ENCODE results near the gene NASP. TPM values are rescaled to one million over a fixed set of nuclear protein-coding genes. Genes with fewer than 3 reads are reported as not detected.
"Not testable (repeated sequence)": the region's sequence is repeated elsewhere in the genome, so short reads cannot be mapped to it uniquely, and the experiment has no call there.

NASP gene
- total RNA-seq, 1 donor from 2014 or later, result 76.9 TPM

DNA sequence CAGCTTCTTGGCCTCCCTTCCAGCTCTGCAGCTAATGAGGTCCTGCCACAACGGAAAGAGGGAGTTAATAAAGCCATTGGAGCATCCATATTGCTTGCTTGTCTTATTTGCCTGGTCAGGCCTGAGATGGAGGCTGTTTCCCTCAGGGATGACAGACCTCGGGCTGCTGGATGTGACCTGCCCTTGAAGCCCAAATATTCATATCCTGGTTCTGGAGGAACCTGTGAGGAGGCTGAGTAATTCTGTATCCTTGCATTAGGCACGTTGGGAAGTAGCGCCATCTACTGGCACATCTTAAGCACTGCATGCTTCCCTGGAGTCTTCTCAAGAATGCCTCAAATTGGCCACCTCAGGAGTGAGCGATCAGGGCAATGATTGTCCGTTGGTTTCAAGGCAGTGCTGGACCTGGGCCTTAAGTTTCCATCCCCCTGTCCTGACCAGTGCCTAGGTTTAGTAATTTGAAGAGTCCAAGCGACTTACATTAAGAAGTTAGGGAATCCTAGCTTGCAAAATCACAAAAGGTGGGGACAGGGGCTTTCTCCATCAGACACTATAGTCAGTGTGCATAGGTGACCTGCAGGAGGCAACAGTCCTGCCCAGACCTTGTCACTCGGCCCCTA lies 13.8 kb upstream of the NASP start:
- no peak for DNase-seq (ENCODE audit: low read depth, low spot score)

- DNase-seq (ENCODE audit: low read depth, low spot score), result no peak
These were observed 13.2 kb upstream of the NASP start for GRCh38 chr1:45570631-45571030.

DNA sequence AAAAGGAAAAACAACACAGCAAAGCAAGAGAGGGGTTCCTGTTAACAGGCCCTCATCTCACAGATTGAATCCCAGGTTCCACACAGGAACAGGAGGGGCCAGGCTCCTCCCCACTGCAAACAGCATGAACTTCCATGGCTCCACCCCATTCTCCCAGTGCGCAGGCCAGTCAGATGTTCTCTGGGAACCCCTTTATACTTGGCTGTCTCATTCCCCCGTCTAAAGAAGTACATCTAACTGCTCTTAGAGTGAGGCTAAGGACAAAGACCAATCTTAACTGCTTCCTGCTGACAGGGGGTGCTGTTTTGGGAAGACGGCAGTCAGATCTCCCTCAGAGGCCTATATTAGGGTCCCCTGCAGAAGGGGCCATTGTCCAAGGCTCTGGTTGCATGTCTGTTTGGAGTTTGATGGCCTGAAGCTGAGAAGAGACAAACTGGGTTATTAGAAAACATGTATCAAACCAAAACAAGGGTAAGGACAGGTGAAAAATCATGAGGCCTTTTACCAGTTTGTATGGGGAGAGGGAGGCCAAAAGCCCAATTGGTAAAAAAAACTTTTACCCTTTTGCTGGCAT lies 10.5 kb upstream of the NASP start:
- no peak for DNase-seq (ENCODE audit: low read depth, low spot score)

DNA sequence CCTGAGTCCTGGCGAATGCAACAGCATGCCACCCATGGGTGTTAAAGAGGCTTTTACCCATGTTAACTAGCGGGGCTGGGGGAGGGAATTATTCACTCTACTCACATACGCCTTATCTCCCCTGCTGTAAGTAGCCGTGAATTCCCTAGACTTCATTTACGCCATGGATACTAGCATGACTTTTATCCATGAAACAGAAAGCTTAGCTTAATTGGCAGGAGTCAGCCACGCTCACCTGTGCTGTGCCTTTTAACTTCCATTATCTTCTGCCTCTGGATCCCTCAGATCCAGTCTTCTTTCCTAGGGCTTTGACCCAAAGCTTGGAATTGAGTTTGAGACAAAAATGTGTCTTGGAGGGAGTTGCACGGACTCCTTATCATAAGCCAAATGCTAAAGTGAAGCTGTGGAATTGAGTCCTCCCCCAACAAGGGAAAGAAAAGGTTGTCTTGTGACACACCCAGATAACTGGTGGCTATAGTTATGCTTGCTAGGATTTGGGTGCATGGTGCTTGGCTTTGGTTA lies 9.7 kb upstream of the NASP start:
- no peak for DNase-seq (ENCODE audit: low read depth, low spot score)

GRCh38 chr1:45583264-45583665 lies 576 bp upstream of the NASP start:
- peak; percentile 93 for DNase-seq (ENCODE audit: low read depth, low spot score)

- DNase-seq (ENCODE audit: low read depth, low spot score), result peak; percentile 80
These were observed 689 bp downstream of the NASP start for GRCh38 chr1:45584351-45585109.

DNA sequence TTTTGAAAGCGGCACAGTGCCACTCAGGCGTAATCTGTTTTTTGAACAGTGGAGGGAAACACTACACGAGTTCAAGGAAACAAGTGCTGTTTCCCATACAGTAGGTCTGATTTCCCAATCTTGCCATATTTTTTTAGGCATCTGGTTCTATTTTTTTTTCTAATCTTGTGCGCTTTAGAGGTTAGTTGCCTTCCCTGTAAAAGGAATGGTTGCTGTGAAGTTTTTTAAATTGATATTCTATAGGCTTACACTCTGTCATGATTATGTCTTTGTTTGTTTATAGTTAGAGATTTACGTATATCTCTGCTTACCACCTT lies 1.2 kb downstream of the NASP start:
- no peak for DNase-seq (ENCODE audit: low read depth, low spot score)

DNA sequence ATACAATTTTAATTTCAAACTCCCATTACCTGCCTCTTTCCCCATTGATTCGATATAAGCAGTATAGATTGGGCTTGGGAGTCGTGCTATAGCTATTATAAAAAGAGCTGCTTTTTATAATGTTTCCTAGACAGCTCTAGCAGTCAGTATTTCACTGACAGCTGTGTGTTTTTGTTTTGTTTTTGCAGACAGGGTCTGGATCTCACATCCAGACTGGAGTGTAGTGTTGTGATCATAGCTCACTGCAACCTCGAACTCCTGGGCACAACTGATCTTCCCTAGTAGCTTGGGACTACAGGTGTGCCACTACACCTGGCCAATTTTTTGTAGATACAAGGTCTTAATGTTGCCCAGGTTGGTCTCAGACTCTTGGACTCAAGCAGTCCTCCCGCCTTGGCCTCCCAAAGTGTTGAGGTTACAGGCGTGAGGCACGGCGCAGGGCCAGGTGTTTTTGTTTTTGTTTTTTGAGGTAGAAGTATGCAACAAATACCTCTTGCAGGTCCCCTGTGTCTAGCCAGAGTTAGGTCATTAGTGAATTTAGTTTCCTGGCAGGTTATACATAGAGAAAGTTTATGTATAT lies 1.7 kb downstream of the NASP start:
- DNase-seq (ENCODE audit: low read depth, low spot score), result no peak

DNA sequence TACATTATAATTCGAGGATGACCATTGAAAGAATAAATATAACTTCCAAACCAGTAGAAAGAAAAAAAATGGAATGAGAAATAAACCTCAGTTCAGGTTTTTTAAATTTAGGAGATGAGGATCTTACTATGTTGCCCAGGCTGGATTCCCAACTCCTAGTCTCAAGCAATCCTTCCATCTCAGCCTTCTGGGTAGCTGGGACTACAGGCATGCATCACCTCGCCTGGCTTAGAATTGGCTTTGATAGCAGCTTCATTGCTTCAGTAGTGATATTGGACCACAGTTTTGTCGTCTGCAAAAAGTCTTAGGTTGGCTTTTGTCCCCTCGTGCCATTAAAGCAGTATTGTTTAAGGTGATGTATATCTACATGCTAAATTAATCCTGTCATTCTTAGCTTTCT lies 2.9 kb downstream of the NASP start:
- no peak for DNase-seq (ENCODE audit: low read depth, low spot score)

- no peak for DNase-seq (ENCODE audit: low read depth, low spot score)
These were observed 6.0 kb downstream of the NASP start for GRCh38 chr1:45589861-45590260.

DNA sequence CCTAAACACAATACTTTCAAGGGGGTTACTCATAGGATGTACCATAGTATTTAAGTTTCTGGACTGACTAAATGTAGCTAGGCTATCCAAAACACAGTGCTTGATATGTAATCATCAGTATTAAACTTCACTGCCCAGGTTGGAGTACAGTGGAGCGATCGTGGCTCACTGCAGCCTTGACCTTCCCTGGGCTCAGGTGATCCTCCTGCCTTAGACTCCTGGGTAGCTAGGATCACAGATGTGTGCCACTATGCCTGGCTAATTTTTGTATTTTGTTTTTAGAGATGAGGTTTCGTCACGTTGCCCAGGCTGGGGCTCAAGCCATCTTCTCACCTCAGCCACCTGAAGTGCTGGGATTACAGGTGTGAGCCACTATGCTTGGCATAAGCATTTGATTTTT lies 10.6 kb downstream of the NASP start:
- DNase-seq (ENCODE audit: low read depth, low spot score), result no peak

- not testable (repeated sequence) for DNase-seq (ENCODE audit: low read depth, low spot score)
These were observed 12.9 kb downstream of the NASP start for GRCh38 chr1:45596765-45597164.

- DNase-seq (ENCODE audit: low read depth, low spot score), result no peak
These were observed 20.4 kb downstream of the NASP start for GRCh38 chr1:45604239-45604638.

GRCh38 chr1:45607404-45608074 lies 23.7 kb downstream of the NASP start:
- DNase-seq (ENCODE audit: low read depth, low spot score), result no peak

- peak; percentile 75 for DNase-seq (ENCODE audit: low read depth, low spot score)
These were observed 24.6 kb downstream of the NASP start for GRCh38 chr1:45608175-45609156.

GRCh38 chr1:45610589-45611226 lies 26.9 kb downstream of the NASP start:
- DNase-seq (ENCODE audit: low read depth, low spot score), result no peak

GRCh38 chr1:45612941-45613579 lies 29.2 kb downstream of the NASP start:
- no peak for DNase-seq (ENCODE audit: low read depth, low spot score)

GRCh38 chr1:45615885-45616284 lies 32.0 kb downstream of the NASP start:
- DNase-seq (ENCODE audit: low read depth, low spot score), result no peak

DNA sequence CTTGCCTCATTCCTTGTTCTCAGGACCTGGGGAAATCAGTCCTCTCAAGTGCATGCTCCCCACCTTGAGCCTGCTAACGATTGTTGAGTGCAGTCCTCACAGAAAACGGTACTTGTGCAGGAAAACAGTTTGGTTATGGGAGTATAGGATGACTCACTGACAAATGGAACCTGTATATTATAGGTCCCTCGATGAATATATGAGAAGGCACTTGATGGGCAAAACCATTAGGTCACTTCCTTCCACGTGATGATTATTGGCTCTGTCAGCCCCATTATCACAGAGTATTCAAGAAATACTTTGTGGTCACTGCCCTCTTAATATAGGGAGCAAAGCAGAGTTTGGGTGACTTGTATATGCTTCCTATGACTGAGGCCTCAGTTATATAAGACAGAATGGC lies 33.8 kb downstream of the NASP start:
- DNase-seq (ENCODE audit: low read depth, low spot score), result peak; percentile 32

Data from pulmonary artery endothelial cell (primary cell).